Activated CD8-positive, alpha-beta memory T cell treated with anti-CD3 and anti-CD28 coated beads, Interleukin-2, amount 50 U/mL, for 1 hour (primary cell): ENCODE data around the gene TBX15.
"Not testable (repeated sequence)": the region's sequence is repeated elsewhere in the genome, so short reads cannot be mapped to it uniquely, and the experiment has no call there.

Experiments
- DNase-seq: peaks from one replicate; pipeline ENCODE4 v3.0.0-alpha.2; 2020; ENCODE audit errors: extremely low read depth

The TBX15 gene

GRCh38 chr1:118926261-118926660, 61.9 kb downstream of the TBX15 start:
- DNase-seq: no peak

GRCh38 chr1:118925651-118926050, 62.5 kb downstream of the TBX15 start:
- no peak for DNase-seq

- DNase-seq: no peak
These were observed 64.8 kb downstream of the TBX15 start for GRCh38 chr1:118923319-118923718.

GRCh38 chr1:118921994-118922393, 66.1 kb downstream of the TBX15 start:
- DNase-seq: no peak

- DNase-seq: no peak
These were observed 67.9 kb downstream of the TBX15 start for GRCh38 chr1:118920124-118920717.

- no peak for DNase-seq
These were observed 69.2 kb downstream of the TBX15 start for GRCh38 chr1:118918940-118919259.

GRCh38 chr1:118918230-118918939, 69.8 kb downstream of the TBX15 start:
- no peak for DNase-seq

- not testable (repeated sequence) for DNase-seq
These were observed 71.8 kb downstream of the TBX15 start for GRCh38 chr1:118916346-118916745.

GRCh38 chr1:118914379-118915161, 73.6 kb downstream of the TBX15 start:
- no peak for DNase-seq

- no peak for DNase-seq
These were observed 74.3 kb downstream of the TBX15 start for GRCh38 chr1:118913818-118914217.

GRCh38 chr1:118912574-118912973, 75.6 kb downstream of the TBX15 start:
- DNase-seq: no peak

- DNase-seq: no peak
These were observed 76.6 kb downstream of the TBX15 start for GRCh38 chr1:118911571-118911970.

- DNase-seq: no peak
These were observed 80.7 kb downstream of the TBX15 start for GRCh38 chr1:118907466-118907865.

GRCh38 chr1:118905671-118906070, 82.5 kb downstream of the TBX15 start:
- no peak for DNase-seq

GRCh38 chr1:118905196-118905595, 82.9 kb downstream of the TBX15 start:
- DNase-seq: no peak

- no peak for DNase-seq
These were observed 85.4 kb downstream of the TBX15 start for GRCh38 chr1:118902711-118903191.

GRCh38 chr1:118902299-118902698, 85.8 kb downstream of the TBX15 start:
- DNase-seq: no peak

- no peak for DNase-seq
These were observed 87.3 kb downstream of the TBX15 start for GRCh38 chr1:118900643-118901440.

- no peak for DNase-seq
These were observed 88.8 kb downstream of the TBX15 start for GRCh38 chr1:118899340-118899739.

GRCh38 chr1:118898712-118899111, 89.4 kb downstream of the TBX15 start:
- DNase-seq: no peak

- no peak for DNase-seq
These were observed 91.7 kb downstream of the TBX15 start for GRCh38 chr1:118896416-118896815.

- DNase-seq: no peak
These were observed 93.3 kb downstream of the TBX15 start for GRCh38 chr1:118894836-118895235.
